Measurements from ENCODE around the gene SLC1A3. TPM values are rescaled to one million over a fixed set of nuclear protein-coding genes. Genes with fewer than 3 reads are reported as not detected.

Gene SLC1A3
- total RNA-seq, 4 donors from 2014 or later: 9.3 to 17.0 (median 15.4) TPM

- 47 to 63% methylated on average over 1 of the region's 1 CpG for WGBS, 2 donors
Measured at GRCh38 chr5:36704131-36704530, 97.7 kb downstream of the SLC1A3 start.

GRCh38 chr5:36705055-36705454, 98.6 kb downstream of the SLC1A3 start:
- Histone ChIP-seq H3K4me1 (no peaks in the 10 kb centered on the region), H3K36me3 (no peaks in the 10 kb centered on the region), H3K27me3 (no peaks in the 10 kb centered on the region), H3K27ac (no peak overlapping the region), H3K9me3 (no peaks in the 10 kb centered on the region), H3K4me3 (replicated peaks in 1 of 3) (no peak overlapping the region)
- DNase-seq: no peak
- no peak for TF ChIP-seq CTCF (IDR thresholded peaks at IDR 0.05)
- intact Hi-C loops (cut with DNase I): no loop called here
- WGBS, 2 donors: 80 to 85% methylated on average over 3 of the region's 3 CpGs

More at GRCh38 chr5:36704131-36704530, 97.7 kb downstream of the SLC1A3 start:
- TF ChIP-seq CTCF (IDR thresholded peaks at IDR 0.05) (no peak), POLR2A (IDR thresholded peaks at IDR 0.05) (no peak)
- H3K27ac ChIP-seq: no peak overlapping the region
- no peaks in the 10 kb centered on the region for H3K4me1 ChIP-seq
- intact Hi-C loops (cut with DNase I): no loop called here
- no peaks in the 10 kb centered on the region for H3K9me3 ChIP-seq
- H3K4me3 ChIP-seq (replicated peaks in 1 of 3): no peak overlapping the region
- H3K27me3 ChIP-seq: no peaks in the 10 kb centered on the region
- H3K36me3 ChIP-seq: no peaks in the 10 kb centered on the region
- DNase-seq: no peak

GRCh38 chr5:36706662-36707061, 100.3 kb downstream of the SLC1A3 start:
- Histone ChIP-seq H3K9me3 (no peaks in the 10 kb centered on the region), H3K36me3 (no peaks in the 10 kb centered on the region), H3K27ac (no peak overlapping the region), H3K4me1 (no peaks in the 10 kb centered on the region), H3K27me3 (no peaks in the 10 kb centered on the region), H3K4me3 (replicated peaks in 1 of 3) (no peak overlapping the region)
- intact Hi-C loops (cut with DNase I): no loop called here
- WGBS, 2 donors: 50 to 65% methylated on average over 4 of the region's 4 CpGs
- no peak for DNase-seq
- TF ChIP-seq POLR2A (IDR thresholded peaks at IDR 0.05) (no peak), CTCF (IDR thresholded peaks at IDR 0.05) (no peak)

DNA sequence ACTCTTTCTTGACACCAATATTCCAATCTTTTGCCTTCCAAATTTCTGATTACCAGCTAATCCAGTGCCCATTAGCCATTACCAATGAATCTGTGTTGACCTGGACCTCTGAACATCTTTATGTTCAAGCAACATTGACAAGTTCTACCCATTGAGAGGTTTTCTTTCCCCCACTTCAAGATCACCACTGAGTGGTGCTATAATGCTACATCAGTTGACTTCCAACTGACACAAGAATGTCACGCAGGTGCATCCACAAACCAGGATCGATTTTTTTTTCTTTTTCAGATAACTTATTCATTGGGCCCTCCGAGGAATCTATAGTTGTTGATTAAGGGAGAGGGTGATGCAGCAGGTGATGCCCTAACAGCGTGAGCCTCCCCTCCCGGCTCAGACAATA, 102.6 kb downstream of the SLC1A3 start:
- H3K36me3 ChIP-seq: no peaks in the 10 kb centered on the region
- H3K4me3 ChIP-seq (replicated peaks in 1 of 3): no peak overlapping the region
- TF ChIP-seq POLR2A (IDR thresholded peaks at IDR 0.05) (no peak), CTCF (IDR thresholded peaks at IDR 0.05) (no peak)
- no peaks in the 10 kb centered on the region for H3K27me3 ChIP-seq
- no peak overlapping the region for H3K27ac ChIP-seq
- H3K4me1 ChIP-seq: no peaks in the 10 kb centered on the region
- intact Hi-C loops (cut with DNase I): no loop called here
- H3K9me3 ChIP-seq: no peaks in the 10 kb centered on the region
- DNase-seq: no peak
- WGBS, 2 donors: 84 to 86% methylated on average over 5 of the region's 5 CpGs

- no peaks in the 10 kb centered on the region for H3K27me3 ChIP-seq
- DNase-seq: no peak
- intact Hi-C loops (cut with DNase I): no loop called here
- H3K27ac ChIP-seq: no peak overlapping the region
- no peak overlapping the region for H3K4me3 ChIP-seq (replicated peaks in 1 of 3)
- TF ChIP-seq POLR2A (IDR thresholded peaks at IDR 0.05) (no peak), CTCF (IDR thresholded peaks at IDR 0.05) (no peak)
- H3K4me1 ChIP-seq: no peaks in the 10 kb centered on the region
- 61 to 62% methylated on average over 3 of the region's 3 CpGs for WGBS, 2 donors
- no peaks in the 10 kb centered on the region for H3K9me3 ChIP-seq
- H3K36me3 ChIP-seq: no peaks in the 10 kb centered on the region
Measured at GRCh38 chr5:36710039-36710438, 103.6 kb downstream of the SLC1A3 start.

Measured in thyroid gland (tissue), 4 donors.